HL-60 (cell line): ENCODE results near the gene NUAK2.

Experiments
- DNase-seq, 2 experiments: peaks; one replicate each; pipeline ENCODE4 v3.0.0-alpha.2; 2010 to 2020; ENCODE audit warnings: low read depth in 1 of 2, low spot score in 1 of 2
- H3K27ac ChIP-seq: fragments of 250-450 bp; sonication (Bioruptor Pico); replicated peaks from 2 replicates; pipeline ENCODE4 v1.5.1; 2020; ENCODE audit warnings: mild to moderate bottlenecking, moderate library complexity
- H3K27me3 ChIP-seq: fragments of 250-450 bp; sonication (Bioruptor Pico); 2 replicates; pipeline ENCODE4 v1.5.1; 2021; ENCODE audit warnings: mild to moderate bottlenecking, moderate library complexity; ENCODE audit not compliant: insufficient read depth, poor library complexity, severe bottlenecking
- H3K4me3 ChIP-seq: replicated peaks from 2 replicates; pipeline ENCODE4 v1.5.1; 2011; ENCODE audit warnings: mild to moderate bottlenecking, control low read depth, low read length; ENCODE audit not compliant: insufficient read depth
- GABPA ChIP-seq: IDR thresholded peaks from 2 replicates; pipeline ENCODE4 v1.6.1; 2012; ENCODE audit warnings: low read depth
- POLR2AphosphoS5 ChIP-seq: IDR thresholded peaks from 2 replicates; pipeline ENCODE4 v1.6.1; 2012; ENCODE audit warnings: low read depth
- SPI1 ChIP-seq: IDR thresholded peaks from 2 replicates; pipeline ENCODE4 v1.6.1; 2012; ENCODE audit warnings: low read depth, mild to moderate bottlenecking, borderline replicate concordance
- TF ChIP-seq, protein P1 (sequence below): IDR thresholded peaks from one replicate; pipeline ENCODE4 v1.5.1; 2011; ENCODE audit warnings: low read length, control low read depth, inconsistent platforms; ENCODE audit not compliant: insufficient read depth
- TF ChIP-seq, protein P2 (sequence below): IDR thresholded peaks from 2 replicates; pipeline ENCODE4 v1.6.1; 2012; ENCODE audit warnings: low read depth; ENCODE audit not compliant: insufficient replicate concordance

NUAK2 gene

DNA sequence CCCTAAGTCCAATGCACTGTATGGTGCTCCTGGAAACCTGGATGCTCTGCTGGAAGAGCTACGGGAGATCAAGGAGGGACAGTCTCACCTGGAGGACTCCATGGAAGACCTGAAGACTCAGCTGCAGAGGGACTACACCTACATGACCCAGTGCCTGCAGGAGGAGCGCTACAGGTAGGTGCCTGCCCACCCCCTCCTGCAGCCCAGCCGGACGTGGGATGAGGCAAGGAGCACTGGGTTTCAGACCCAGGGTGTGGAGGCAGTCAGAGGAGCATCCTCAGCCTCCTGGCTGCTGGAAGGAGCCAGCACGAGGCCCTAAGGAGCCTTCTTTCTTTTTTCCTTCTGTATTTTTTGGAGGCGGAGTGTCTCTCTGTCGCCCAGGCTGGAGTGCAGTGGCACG lies 51.8 kb downstream of the NUAK2 start:
- no peak for DNase-seq
- peaks cover 10% of the 10 kb centered on the region for H3K27me3 ChIP-seq
- no peak overlapping the region for H3K27ac ChIP-seq
- TF ChIP-seq, protein P1, sequence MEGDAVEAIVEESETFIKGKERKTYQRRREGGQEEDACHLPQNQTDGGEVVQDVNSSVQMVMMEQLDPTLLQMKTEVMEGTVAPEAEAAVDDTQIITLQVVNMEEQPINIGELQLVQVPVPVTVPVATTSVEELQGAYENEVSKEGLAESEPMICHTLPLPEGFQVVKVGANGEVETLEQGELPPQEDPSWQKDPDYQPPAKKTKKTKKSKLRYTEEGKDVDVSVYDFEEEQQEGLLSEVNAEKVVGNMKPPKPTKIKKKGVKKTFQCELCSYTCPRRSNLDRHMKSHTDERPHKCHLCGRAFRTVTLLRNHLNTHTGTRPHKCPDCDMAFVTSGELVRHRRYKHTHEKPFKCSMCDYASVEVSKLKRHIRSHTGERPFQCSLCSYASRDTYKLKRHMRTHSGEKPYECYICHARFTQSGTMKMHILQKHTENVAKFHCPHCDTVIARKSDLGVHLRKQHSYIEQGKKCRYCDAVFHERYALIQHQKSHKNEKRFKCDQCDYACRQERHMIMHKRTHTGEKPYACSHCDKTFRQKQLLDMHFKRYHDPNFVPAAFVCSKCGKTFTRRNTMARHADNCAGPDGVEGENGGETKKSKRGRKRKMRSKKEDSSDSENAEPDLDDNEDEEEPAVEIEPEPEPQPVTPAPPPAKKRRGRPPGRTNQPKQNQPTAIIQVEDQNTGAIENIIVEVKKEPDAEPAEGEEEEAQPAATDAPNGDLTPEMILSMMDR = no peak
- TF ChIP-seq SPI1 = no peak
- no peak for TF ChIP-seq GABPA
- H3K4me3 ChIP-seq = no peak overlapping the region

DNA sequence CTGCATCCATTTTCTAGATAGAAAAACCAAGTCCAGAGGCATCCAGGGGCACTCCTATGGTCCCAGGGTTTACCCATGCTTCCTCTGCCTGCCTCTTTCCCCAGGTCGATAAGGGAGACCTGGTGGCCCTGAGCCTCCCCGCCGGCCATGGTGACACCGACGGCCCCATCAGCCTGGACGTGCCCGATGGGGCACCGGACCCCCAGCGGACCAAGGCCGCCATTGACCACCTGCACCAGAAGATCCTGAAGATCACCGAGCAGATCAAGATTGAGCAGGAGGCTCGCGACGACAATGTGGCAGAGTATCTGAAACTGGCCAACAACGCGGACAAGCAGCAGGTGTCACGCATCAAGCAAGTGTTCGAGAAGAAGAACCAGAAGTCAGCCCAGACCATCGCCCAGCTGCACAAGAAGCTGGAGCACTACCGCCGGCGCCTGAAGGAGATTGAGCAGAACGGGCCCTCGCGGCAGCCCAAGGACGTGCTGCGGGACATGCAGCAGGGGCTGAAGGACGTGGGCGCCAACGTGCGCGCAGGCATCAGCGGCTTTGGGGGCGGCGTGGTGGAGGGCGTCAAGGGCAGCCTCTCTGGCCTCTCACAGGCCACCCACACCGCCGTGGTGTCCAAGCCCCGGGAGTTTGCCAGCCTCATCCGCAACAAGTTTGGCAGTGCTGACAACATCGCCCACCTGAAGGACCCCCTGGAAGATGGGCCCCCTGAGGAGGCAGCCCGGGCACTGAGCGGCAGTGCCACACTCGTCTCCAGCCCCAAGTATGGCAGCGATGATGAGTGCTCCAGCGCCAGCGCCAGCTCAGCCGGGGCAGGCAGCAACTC lies 52.5 kb downstream of the NUAK2 start:
- H3K4me3 ChIP-seq = no peak overlapping the region
- no peak for DNase-seq
- no peak overlapping the region for H3K27ac ChIP-seq
- H3K27me3 ChIP-seq = peaks cover 10% of the 10 kb centered on the region
- TF ChIP-seq, protein P2, sequence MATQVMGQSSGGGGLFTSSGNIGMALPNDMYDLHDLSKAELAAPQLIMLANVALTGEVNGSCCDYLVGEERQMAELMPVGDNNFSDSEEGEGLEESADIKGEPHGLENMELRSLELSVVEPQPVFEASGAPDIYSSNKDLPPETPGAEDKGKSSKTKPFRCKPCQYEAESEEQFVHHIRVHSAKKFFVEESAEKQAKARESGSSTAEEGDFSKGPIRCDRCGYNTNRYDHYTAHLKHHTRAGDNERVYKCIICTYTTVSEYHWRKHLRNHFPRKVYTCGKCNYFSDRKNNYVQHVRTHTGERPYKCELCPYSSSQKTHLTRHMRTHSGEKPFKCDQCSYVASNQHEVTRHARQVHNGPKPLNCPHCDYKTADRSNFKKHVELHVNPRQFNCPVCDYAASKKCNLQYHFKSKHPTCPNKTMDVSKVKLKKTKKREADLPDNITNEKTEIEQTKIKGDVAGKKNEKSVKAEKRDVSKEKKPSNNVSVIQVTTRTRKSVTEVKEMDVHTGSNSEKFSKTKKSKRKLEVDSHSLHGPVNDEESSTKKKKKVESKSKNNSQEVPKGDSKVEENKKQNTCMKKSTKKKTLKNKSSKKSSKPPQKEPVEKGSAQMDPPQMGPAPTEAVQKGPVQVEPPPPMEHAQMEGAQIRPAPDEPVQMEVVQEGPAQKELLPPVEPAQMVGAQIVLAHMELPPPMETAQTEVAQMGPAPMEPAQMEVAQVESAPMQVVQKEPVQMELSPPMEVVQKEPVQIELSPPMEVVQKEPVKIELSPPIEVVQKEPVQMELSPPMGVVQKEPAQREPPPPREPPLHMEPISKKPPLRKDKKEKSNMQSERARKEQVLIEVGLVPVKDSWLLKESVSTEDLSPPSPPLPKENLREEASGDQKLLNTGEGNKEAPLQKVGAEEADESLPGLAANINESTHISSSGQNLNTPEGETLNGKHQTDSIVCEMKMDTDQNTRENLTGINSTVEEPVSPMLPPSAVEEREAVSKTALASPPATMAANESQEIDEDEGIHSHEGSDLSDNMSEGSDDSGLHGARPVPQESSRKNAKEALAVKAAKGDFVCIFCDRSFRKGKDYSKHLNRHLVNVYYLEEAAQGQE = no peak
- TF ChIP-seq SPI1 = no peak
- no peak for TF ChIP-seq GABPA
- no peak for TF ChIP-seq POLR2AphosphoS5
- TF ChIP-seq, protein P1 = no peak

DNA sequence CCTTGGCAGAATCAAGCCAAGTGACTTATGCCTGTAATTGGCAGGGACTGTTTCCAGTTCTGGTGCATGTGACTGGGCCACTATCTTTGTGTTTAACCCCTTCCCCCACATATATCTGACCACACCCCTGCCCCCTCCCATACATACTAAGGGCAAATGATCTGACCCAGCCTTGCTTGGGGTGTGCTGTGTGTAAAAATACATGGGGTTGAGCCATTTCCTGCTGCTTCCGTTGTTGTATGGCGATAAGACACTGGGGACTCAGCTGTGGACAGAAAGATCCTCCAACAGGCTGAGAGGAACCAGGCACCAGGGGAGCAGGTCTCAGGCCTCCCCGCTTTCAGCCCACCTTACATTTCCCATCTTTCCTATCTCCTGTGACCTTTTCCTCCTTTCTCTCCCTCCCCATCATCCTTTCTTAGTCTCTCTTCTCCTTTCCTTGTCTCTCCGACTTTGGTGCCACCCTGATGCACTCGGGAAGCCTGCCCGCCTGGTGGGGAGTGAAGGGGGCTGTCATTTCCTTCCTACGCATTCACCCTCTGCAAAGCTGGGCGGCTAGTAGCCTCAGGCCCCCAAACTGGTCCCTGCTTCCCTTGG lies 54.1 kb downstream of the NUAK2 start:
- Histone ChIP-seq H3K27me3 (peaks cover 10% of the 10 kb centered on the region), H3K27ac (no peak overlapping the region), H3K4me3 (no peak overlapping the region)
- DNase-seq = no peak
- TF ChIP-seq, protein P2 = no peak
- no peak for TF ChIP-seq SPI1
- no peak for TF ChIP-seq GABPA
- no peak for TF ChIP-seq POLR2AphosphoS5
- TF ChIP-seq, protein P1 = no peak
